ENCODE results near the gene COL6A2. TPM values are rescaled to one million over a fixed set of nuclear protein-coding genes. Genes with fewer than 3 reads are reported as not detected.
A peak's percentile ranks its signal among the peaks of the same experiment; 100 is the strongest.

COL6A2 gene
- total RNA-seq, 1 donor = 11.3 TPM

DNA sequence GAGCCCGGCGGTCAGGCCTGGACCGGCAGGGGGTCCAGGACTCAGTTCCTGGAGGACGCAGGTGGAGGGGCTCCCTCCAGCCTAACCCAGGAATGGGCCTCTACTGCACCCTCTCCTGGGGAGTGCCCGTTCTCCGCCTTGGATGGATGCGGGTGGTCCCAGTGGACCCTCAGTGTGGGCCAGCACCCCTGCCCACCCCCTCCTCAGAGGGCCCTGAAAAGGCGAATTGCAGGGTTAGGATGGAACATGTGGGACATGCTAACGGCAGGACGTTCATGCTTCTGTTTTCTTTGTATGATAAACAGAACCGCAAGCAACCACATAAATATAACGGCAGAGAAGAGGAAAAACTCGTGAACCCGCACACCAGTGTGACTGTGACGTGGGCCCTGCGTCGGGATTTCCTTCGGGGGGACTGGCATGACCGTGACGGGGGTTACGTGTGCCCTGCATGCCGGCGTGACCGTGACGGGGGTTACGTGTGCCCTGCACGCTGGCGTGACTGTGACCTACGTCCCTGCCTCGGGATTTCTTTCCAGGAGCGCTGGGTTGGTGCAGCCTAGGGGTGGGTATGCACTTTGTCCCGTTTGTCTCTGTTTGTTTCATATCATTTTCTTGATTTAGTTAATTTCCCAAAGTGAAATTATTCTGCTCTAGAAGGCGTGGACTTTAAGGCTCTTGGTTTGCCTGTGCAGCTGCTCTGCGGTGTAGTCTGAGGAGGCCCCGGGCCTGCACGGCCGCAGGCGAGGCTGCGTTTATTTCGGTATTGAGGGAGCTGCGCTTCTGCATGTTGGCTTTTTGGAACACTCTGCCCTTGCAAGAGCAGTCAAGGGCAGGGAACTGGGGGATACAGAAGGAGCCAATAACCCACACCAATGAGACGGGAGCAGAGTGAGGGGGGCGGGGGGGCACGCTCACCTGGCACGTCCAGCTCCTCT is 54.3 kb downstream of the COL6A2 start:
- DNase-seq (ENCODE audit: low read depth in 2 of 3, low spot score in 2 of 3) = no peak

DNA sequence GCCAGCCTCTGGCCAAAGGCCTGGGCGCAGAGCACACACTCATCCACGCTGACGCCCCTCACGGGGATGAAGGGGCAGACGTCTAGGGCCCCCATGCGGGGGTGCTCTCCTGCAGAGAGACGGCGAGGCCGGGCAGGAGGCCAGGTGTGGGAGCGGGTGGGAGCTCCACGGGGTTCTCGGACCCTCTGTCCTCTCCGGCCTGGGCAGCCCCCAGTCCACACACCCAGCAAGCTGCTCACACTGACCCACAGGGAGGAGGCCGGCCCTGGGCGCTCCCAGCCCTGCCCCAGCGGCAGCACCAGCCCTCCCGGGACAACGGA is 55.0 kb downstream of the COL6A2 start:
- DNase-seq (ENCODE audit: low read depth in 2 of 3, low spot score in 2 of 3) = no peak

DNA sequence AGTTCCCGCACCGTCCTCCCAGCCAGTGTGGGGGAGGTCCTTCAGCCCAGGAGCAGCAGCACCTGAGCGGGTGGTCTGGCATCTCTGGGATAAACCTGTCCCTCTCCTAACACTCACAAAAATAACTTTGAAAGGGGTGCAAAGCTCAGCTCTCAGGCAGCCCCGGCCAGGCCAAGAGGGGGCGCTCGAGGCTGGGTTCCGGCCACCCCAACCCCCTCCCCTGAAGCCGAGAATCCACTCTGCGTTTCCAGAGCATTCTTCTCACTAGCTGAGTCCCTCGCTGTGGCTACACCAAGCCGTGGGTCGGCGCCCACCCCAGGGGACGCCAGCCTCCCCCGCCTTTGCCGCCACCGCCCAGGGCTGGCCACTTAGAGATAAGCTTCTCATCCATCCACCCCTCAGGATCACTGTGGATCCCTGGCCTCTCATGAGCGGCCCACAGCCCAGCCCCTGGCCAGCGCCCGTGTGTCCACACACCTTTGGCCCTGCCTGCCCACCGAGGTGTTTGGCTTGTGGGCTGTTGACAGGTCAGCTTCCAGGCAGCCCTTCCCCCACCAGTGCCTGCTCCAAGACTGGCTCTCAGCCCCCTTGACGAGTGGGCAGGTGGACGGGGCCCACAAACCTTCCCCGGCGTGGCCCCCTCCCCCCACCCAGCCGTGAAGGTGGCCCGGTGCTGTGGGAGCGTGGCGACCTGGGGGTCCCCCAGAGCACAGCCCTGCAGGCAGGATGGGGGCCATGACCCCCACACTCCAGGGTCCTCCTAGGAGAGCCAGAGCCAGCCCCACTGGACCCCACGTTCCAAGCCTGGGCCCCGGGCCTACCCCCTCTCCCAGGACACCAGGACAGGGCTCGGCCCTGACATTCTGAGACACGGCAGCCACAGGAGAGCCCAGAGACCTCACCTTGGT is 55.6 kb downstream of the COL6A2 start:
- DNase-seq (ENCODE audit: low read depth in 2 of 3, low spot score in 2 of 3) = peak in 2 of 3 donors; percentile 39 to 61

DNA sequence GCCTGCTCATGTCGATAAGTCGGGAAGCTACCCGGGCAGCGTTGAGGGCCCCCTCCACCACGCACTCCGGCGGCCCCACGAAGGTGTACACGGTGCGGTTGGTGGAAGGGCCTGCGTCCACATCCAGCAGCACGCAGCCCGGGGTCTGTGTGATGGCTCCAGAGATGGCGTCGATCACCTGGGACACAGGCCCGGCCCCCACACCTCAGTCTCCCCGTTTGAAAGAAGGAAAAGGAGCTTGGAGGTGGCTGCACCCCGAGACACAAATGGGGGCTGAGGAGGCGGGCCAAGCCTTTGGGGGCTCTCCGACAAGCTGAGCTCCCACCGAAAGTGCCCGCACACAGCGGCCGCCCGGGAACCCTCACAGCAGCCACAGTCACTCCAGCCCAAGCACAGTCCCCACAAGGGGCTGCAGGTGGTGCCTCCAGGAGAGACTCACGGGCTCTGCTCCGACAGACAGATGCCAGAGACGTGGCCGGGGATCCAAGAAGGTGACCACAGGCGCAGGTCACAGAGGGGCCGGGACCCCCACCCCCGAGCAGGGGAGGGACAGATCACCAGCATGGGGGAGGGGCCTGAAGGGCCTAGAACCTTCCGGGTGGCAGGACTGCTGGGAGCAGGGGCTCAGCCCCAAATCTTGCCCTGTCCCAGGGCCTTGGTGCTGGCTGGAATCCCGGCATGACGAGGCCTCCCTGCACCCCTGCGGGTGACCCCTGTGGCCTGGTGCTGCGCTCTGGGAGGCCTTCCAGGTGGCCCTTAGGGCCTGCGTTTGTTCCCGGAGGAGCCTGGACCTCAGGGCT is 56.4 kb downstream of the COL6A2 start:
- no peak for DNase-seq (ENCODE audit: low read depth in 2 of 3, low spot score in 2 of 3)

DNA sequence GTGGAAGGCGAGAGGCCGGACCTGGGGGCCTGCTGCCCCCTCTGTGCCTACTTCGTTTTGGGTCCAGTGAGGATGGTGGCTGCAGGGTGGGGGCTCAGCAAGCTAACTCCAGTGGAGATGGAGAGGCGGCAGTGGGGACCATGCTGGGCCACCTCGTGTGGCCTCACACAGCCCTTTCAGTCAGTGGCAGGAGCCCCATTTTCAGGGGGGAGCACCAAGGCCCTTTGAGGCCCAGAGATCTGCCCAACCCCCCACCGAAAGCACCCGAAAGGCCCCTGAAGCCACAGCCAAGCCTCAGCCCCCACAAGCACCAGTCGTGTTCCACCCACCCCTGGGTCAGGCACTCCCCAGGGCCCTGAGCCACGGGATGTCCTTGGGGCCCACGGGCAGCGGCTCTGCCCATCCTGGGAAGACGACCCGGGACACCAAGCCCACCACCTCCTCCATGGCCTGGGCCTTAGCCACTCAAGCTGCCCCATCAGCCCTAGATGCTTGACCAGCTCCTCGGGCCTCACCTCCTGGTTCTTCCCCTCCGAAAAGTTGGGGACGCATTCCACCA is 57.1 kb downstream of the COL6A2 start:
- DNase-seq (ENCODE audit: low read depth in 2 of 3, low spot score in 2 of 3) = no peak

DNA sequence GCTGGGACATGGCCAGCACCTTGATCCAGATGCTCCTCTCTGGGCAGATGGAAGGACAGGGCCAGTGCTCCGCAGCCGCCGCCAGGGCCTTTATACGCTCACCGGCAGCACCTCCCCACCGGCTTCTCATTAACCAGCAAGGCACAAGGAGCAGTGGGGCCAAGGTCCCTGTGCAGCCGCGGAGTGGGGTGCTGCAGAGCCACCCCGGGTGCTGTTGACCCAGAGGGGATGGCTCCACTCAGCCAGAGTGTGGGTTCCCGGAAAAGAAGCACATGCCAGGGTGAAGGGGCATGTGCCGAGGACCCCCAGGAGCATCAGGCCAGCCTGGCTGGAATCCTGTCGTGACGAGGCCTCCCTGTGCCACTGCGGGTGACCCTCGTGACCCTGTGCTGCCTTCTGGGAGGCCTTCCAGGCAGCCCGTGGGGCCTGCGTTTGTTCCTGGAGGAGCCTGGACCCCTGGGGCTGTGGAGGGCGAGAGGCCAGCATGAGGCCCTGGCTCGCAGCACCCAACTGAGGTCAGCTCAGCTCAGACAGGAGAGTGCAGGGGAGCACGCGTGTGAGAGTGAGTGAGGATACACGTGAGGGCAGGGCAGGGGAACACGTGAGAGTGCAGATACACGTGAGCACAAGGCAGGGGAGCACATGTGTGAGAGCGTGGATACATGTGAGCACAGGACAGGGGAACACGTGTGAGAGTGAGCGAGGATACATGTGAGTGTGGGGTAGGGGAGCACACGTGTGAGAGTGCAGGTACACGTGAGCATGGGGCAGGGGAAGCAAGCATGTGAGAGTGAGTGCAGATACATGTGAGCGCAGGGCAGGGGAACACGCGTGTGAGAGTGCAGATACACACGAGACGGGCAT is 57.8 kb downstream of the COL6A2 start, which contains the start of gene FTCD:
Gene FTCD, minus strand, starts transcription at position 66 of the 864 bp plus-strand sequence. Its CDS starts 56 bp downstream, at position 10.
- no peak for DNase-seq (ENCODE audit: low read depth in 2 of 3, low spot score in 2 of 3)

DNA sequence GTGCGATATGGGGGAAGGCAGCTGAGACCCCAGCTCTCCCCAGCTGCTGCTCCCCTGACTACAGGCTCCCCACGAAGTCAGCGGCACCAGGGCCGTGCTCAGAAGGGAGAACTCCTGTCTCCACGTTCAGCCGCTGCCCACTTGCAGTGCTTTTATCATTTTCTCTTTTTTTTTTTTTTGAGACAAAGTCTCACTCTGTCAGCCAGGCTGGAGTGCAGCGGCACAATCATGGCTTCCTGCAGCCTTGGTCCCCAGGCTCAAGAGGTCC is 58.4 kb downstream of the COL6A2 start:
- no peak for DNase-seq (ENCODE audit: low read depth in 2 of 3, low spot score in 2 of 3)

DNA sequence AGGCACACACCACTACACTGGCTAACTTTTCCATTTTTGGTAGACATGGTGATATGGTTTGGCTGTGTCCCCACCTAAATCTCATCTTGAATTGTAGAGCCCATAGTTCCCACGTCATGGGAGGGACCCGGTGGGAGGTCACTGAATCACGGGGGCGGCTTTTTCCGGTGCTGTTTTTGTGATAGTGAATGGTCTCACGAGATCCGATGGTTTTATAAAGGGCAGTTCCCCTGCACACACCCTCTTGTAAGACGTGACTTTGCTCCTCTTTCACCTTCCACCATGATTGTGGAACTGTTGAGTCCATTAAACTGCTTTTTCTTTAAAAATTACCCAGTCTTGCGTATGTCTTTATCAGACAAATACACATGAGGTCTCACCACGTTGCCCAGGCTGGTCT is 58.8 kb downstream of the COL6A2 start:
- DNase-seq (ENCODE audit: low read depth in 2 of 3, low spot score in 2 of 3) = no peak

DNA sequence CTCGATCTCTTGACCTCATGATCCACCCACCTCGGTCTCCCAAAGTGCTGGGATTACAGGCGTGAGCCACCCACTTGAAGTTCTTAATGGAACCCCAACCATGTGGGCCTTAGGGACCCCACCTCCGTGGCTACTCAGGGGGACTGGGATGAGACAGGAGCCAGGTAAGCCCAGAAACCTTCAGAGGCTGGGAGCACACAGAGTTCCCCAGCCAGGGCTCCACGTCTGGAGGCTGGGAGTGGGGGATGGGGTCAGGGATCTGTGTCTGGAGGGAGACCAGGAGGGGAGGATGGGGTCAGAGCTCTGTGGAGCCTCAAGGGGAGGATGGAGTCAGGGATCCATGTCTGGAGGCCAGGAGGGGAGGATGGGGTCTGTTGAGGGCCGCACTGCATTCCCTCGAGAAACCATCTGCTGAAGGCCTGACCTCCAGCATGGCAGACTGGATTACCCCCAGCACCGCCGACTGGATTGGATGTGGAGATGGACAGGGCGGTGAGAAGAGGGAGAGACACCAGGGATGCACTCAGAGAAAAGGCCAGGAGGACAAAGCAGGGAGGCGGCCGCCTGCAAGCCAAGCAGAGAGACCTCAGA is 59.6 kb downstream of the COL6A2 start:
- DNase-seq (ENCODE audit: low read depth in 2 of 3, low spot score in 2 of 3) = no peak

DNA sequence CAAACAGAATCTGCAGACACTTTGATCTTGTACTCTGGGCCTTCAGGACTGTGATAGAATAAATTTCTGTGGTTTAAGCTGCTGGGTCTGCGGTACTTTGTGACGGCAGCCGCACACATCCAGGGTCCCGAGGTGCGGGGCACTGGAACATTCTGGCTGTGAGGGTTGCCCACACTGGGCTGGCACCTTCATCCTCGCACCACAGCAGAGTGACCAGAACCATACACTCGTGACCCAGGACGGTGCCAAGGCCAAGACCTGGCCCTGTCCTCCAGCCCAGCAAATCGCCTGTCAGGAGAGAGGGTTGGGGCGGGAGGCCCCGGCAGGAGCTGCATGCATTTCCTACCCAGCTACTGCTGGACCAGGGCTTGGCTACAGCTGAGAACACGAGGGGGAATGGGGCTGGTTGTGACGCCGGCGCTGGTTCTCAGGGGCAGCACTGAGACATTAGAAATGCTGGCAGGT is 60.1 kb downstream of the COL6A2 start:
- DNase-seq (ENCODE audit: low read depth in 2 of 3, low spot score in 2 of 3) = no peak

DNA sequence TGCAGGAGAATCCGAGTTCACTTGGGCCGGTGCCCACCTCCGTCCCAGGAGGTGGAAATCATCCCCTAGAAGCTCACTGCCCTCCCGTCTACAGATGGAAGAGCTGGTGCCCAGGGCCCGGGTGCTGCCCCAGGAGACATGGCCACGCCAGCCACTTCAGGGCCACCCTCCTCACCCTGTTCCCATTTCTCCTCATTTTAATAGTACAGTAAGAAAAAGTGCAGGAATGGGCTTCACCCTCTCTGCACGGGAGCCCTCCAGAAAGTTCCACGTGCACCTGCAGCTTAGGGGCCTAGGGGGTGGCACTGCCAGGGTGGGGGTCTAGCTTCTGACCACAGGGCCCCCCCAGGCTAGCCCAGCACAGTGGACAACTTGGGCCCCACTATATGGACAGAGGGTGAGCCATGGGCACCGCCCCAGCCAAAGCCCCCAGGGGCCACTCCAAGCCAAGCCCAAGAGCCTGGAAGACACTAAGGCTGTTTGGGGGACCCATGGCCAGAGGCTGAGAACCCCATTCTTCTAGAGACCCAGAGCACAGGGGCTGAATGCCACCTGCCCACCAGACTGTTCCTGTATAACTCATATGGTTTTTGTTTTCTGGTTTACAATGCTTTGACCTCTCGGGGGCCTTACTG is 60.9 kb downstream of the COL6A2 start:
- no peak for DNase-seq (ENCODE audit: low read depth in 2 of 3, low spot score in 2 of 3)

DNA sequence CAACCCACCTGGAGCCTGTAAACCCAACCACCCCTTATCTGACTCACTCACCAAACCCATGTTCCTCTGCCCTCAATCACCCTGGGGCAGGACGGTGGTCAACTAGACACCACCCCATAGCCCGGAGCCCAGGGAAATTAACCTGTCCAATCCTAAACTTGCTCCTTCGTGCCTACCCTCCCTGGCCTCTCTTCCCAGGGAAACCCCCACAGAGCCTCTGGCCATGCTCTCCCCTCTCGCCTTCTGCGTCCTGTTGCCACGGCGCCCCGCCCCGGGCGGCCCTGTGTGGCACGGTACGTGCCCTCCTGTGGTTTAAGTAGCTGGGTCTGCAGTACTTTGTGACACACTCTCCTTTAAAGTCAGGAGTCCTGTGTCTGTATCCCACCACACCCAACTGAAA is 61.5 kb downstream of the COL6A2 start:
- DNase-seq (ENCODE audit: low read depth in 2 of 3, low spot score in 2 of 3) = no peak

DNA sequence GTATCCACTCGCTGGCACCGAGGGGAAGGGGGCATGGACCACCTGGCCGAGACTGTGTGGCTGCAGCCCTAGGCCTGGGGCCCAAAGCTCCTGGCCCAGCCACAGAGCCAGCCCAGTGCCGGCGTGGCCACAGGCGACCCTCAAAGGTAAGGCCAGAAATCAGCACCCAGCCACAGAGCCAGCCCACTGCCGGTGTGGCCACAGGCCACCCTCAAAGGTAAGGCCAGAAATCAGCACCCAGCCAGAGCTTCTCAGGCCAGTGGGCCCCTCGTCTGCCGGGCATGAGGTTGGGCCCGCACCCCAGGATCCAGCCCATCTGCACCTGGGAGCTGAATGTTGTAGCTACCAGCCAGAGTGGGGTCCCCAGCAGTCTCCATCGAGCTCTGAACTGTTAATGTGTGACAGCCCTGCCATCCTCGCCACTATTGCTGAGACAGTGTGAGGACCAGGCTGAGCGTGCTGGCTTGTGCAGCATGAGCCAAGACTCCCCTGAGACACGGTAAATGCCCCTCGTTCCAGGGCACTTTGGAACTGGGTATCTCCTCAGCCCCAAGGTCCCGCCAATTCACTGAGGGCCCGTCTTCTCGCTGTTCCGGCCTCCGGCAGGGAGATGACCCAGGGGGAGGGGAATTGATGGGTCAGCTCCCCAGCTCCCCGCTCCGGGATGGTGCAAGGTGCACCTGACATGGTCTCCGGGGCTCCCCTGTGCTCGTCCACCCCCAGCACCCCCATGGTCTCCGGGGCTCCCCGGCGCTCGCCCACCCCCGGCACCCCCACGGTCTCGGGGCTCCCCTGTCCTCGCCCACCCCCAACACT is 62.1 kb downstream of the COL6A2 start:
- no peak for DNase-seq (ENCODE audit: low read depth in 2 of 3, low spot score in 2 of 3)

DNA sequence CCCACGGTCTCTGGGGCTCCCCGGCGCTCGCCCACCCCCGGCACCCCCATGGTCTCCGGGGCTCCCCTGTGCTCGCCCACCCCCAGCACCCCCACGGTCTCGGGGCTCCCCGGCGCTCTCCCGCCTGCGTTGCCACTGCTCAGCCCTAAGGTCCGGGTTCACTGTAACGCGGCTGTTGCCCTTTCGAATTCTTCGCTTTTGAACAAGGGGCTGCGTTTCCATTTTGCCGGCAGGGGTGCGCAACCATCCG is 62.7 kb downstream of the COL6A2 start:
- DNase-seq (ENCODE audit: low read depth in 2 of 3, low spot score in 2 of 3) = no peak

DNA sequence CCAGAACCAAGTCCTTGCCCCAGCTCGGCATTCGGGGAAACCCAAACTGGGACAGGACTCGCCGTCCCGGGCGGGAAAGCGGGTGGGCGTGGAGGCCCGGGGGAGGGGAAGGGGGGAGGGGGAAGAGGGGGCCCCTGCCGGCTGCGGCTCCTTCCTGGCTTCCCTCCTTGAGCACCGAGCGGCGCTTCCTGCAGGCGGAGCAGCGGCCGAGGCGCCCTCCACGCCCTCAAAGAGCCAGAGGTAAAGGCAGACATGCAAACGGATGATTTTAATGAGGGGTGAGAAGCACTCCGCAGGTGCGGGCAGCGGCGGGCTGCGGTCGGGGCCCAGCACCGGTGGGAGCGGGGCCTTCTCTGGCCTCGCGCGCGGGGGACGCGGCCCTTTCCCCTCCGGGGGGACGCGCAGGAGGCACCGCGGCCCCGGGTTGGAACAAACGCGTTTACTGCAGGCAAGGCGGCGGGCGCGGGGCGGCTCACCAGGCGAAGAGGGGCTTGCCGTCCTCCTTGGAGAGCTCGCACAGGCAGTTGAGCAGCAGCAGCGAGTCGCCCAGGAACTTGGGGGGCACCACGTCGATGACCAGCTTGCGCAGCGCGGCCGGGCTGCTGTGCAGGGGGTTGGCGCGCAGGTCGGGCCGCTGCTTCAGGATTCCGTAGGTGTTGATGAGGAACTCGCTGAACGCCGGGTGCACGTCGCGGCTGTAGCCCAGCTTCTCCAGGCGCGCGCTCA is 63.2 kb downstream of the COL6A2 start:
- no peak for DNase-seq (ENCODE audit: low read depth in 2 of 3, low spot score in 2 of 3)

DNA sequence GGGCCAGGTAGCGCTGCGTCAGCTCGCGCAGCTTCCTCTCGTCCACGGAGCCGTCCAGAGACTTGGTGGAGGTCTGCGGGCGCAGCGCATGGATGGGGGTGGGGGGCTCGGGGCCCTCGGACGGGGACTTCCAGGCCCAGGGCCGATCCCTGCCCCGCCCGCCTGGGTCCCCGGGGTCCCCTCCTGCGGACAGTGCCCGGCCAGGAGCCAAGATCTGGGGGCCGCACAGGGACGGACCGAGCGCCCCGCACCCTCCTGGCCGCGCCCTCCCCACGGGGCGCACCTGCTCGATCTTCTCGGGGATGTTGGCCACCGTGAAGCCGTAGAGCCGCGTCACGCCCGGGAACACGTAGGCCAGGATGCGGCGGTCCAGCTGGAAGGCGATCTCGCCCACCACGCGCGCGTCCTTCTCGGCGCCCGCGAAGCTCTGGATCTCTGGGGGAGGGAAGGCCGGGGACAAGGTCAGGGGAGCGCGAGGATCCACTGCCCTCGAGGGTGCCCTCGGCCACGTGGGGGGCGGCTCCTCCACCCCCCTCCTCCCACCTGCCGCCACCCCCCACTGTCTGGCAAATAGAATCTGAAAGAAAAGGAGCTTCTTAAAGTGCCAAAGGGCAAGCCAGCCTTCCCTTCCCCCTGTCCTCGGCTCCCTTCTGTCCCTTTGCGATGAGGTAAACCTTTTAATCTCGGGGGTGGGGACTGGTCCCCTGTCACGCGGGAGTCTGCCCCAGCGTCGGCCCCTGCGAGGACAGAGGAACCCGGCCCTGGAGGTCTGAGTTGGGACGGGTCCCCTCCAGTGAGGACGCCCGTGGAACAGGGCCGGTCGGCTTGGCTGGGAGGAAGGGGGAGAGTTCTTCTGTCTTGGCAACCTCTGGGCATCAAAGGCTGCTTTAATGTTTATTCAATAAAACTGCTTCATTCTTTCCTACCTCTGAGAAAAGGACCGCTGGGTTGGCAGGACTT is 64.0 kb downstream of the COL6A2 start:
- DNase-seq (ENCODE audit: low read depth in 2 of 3, low spot score in 2 of 3) = no peak
